OCI-LY7 (cell line): ENCODE data around the gene GPBAR1. TPM values are rescaled to one million over a fixed set of nuclear protein-coding genes. Genes with fewer than 3 reads are reported as not detected.

Experiments used
- BruUV-seq: library from RNA; stranded (reverse); fragments of 400-500 nt; replicated peaks from 2 replicates; lab custom pipeline; 2021; lab: Mats Ljungman, UMichigan
- CTCF ChIA-PET: fragments of 300-600 bp; sonication (Branson Sonifier 250); formaldehyde crosslinking; loops from one replicate; lab custom pipeline; 2022; ENCODE audit warnings: antibody characterized with exemption; ENCODE audit not compliant: unreplicated experiment; lab: Charles Lee
- POLR2A ChIA-PET: fragments of 300-600 bp; sonication (Branson Sonifier 250); formaldehyde crosslinking; loops from one replicate; lab custom pipeline; 2022; ENCODE audit warnings: antibody characterized with exemption; lab: Charles Lee
- DNase-seq: peaks from one replicate; pipeline ENCODE4 v3.0.0-alpha.2; 2015; ENCODE audit warnings: low spot score
- H2AFZ ChIP-seq: fragments of 200-600 bp; sonication (generic), shearing (Covaris generic); 2 replicates; pipeline ENCODE4 v1.6.1; 2014; ENCODE audit warnings: mild to moderate bottlenecking, antibody characterized with exemption, low read length, moderate library complexity
- H3K27ac ChIP-seq: fragments of 200-600 bp; sonication (generic); 2 replicates; pipeline ENCODE4 v1.5.1; 2014; ENCODE audit warnings: mixed run types, low read depth, mild to moderate bottlenecking, moderate library complexity, low read length, inconsistent platforms; ENCODE audit not compliant: poor library complexity, severe bottlenecking
- H3K36me3 ChIP-seq: fragments of 200-600 bp; sonication (generic); 2 replicates; pipeline ENCODE4 v1.6.1; 2014; ENCODE audit warnings: mild to moderate bottlenecking, antibody characterized with exemption, low read length, moderate library complexity, mixed read lengths; ENCODE audit not compliant: insufficient read depth
- H3K4me1 ChIP-seq: fragments of 200-600 bp; sonication (generic); 2 replicates; pipeline ENCODE4 v1.5.1; 2014; ENCODE audit warnings: mild to moderate bottlenecking, low read length; ENCODE audit not compliant: insufficient read depth, poor library complexity, severe bottlenecking
- H3K4me2 ChIP-seq: fragments of 200-600 bp; sonication (generic); 2 replicates; pipeline ENCODE4 v1.6.1; 2014; ENCODE audit warnings: mild to moderate bottlenecking, low read length
- H3K4me3 ChIP-seq: fragments of 200-600 bp; sonication (generic); 2 replicates; pipeline ENCODE4 v1.5.1; 2014; ENCODE audit warnings: mild to moderate bottlenecking, low read depth, low read length; ENCODE audit not compliant: poor library complexity, severe bottlenecking
- H3K79me2 ChIP-seq: fragments of 200-600 bp; sonication (generic); 2 replicates; pipeline ENCODE4 v1.6.1; 2016; ENCODE audit warnings: low read depth, mild to moderate bottlenecking, low read length, moderate library complexity, mixed read lengths; ENCODE audit not compliant: insufficient read depth
- H3K9me2 ChIP-seq: fragments of 200-600 bp; sonication (generic); 2 replicates; pipeline ENCODE4 v1.6.1; 2016; ENCODE audit warnings: mild to moderate bottlenecking, low read length, mixed read lengths; ENCODE audit not compliant: insufficient read depth
- H3K9me3 ChIP-seq: fragments of 200-600 bp; sonication (generic); 2 replicates; pipeline ENCODE4 v1.6.1; 2014; ENCODE audit warnings: mild to moderate bottlenecking, mixed run types, low read length, mixed read lengths
- H4K20me1 ChIP-seq: fragments of 200-600 bp; sonication (generic); 2 replicates; pipeline ENCODE4 v1.6.1; 2014; ENCODE audit warnings: mild to moderate bottlenecking, antibody characterized with exemption, low read length, moderate library complexity, mixed read lengths; ENCODE audit not compliant: insufficient read depth
- EZH2phosphoT487 ChIP-seq: fragments of 200-600 bp; sonication (generic); IDR thresholded peaks from 2 replicates; pipeline ENCODE4 v1.6.1; 2018; ENCODE audit warnings: low read depth, borderline replicate concordance, mild to moderate bottlenecking, mixed run types, antibody characterized with exemption, low read length, moderate library complexity, mixed read lengths
- intact Hi-C: fragments of 100-400 bp; cut with micrococcal nuclease; formaldehyde crosslinking; loops from one replicate; pipeline ENCODE4 v1.10.0; 2022; ENCODE audit not compliant: unreplicated experiment
- total RNA-seq, 2 experiments: library from RNA; depleted of rRNA in 1 of 2; stranded (reverse); fragments of >200 nt in 1 of 2; shearing (Covaris generic) in 1 of 2; gene quantifications; 2 replicates each; pipeline ENCODE4 v1.2.3, GENCODE V29; 2014 to 2022
- TF ChIP-seq, protein P1 (sequence below): fragments of 200-600 bp; sonication (generic); conservative IDR thresholded peaks from 2 replicates; pipeline ENCODE4 v1.5.1; 2014; ENCODE audit warnings: mild to moderate bottlenecking, antibody characterized with exemption, low read length, moderate library complexity, mixed read lengths

GPBAR1 gene
- total RNA-seq, 2 experiments from 2014 or later, result 0.22 to 0.40 TPM

DNA sequence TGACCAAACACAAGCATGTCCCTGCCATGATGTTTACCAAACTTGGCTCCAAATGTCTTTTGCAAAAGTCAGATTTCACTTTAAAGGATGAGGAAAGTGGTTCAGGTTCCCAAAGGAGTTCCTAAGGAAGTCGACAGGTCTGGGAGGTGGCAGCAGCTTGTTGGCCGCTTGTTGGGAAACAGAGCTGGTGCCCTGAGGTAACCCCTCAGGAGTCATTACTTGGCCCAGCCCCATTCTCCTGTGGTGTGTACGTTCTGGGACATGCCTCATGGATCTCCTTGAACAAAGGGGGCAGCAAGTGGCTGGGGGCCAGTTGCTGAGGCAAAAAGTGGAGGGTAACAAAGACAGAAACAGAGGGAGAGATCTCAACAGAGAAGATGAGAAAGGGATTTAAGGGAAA is 20.6 kb downstream of the GPBAR1 start:
- no TSS peak for BruUV-seq
- DNase-seq, result no peak
- Histone ChIP-seq H2AFZ (no peak overlapping the region), H3K4me2 (no peak overlapping the region), H3K36me3 (peaks cover 63% of the 10 kb centered on the region), H3K4me1 (peaks cover 17% of the 10 kb centered on the region), H3K9me3 (no peaks in the 10 kb centered on the region), H3K27ac (no peak overlapping the region), H4K20me1 (no peaks in the 10 kb centered on the region), H3K4me3 (no peak overlapping the region), H3K9me2 (no peaks in the 10 kb centered on the region), H3K79me2 (peaks cover 20% of the 10 kb centered on the region; the same call in 1 of the 2 replicates)
- ChIA-PET POLR2A (interaction anchor here (0.8 kb wide), 1 partner anchor 60 kb away, joined by 3 read pairs; no protein-coding TSS in a partner anchor), CTCF (interaction anchor here (0.6 kb wide), 1 partner anchor 81 kb away, joined by 3 read pairs; no protein-coding TSS in a partner anchor)
- no peak for TF ChIP-seq EZH2phosphoT487
- TF ChIP-seq, protein P1, sequence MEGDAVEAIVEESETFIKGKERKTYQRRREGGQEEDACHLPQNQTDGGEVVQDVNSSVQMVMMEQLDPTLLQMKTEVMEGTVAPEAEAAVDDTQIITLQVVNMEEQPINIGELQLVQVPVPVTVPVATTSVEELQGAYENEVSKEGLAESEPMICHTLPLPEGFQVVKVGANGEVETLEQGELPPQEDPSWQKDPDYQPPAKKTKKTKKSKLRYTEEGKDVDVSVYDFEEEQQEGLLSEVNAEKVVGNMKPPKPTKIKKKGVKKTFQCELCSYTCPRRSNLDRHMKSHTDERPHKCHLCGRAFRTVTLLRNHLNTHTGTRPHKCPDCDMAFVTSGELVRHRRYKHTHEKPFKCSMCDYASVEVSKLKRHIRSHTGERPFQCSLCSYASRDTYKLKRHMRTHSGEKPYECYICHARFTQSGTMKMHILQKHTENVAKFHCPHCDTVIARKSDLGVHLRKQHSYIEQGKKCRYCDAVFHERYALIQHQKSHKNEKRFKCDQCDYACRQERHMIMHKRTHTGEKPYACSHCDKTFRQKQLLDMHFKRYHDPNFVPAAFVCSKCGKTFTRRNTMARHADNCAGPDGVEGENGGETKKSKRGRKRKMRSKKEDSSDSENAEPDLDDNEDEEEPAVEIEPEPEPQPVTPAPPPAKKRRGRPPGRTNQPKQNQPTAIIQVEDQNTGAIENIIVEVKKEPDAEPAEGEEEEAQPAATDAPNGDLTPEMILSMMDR, result no peak
- intact Hi-C loops, result no loop called here

DNA sequence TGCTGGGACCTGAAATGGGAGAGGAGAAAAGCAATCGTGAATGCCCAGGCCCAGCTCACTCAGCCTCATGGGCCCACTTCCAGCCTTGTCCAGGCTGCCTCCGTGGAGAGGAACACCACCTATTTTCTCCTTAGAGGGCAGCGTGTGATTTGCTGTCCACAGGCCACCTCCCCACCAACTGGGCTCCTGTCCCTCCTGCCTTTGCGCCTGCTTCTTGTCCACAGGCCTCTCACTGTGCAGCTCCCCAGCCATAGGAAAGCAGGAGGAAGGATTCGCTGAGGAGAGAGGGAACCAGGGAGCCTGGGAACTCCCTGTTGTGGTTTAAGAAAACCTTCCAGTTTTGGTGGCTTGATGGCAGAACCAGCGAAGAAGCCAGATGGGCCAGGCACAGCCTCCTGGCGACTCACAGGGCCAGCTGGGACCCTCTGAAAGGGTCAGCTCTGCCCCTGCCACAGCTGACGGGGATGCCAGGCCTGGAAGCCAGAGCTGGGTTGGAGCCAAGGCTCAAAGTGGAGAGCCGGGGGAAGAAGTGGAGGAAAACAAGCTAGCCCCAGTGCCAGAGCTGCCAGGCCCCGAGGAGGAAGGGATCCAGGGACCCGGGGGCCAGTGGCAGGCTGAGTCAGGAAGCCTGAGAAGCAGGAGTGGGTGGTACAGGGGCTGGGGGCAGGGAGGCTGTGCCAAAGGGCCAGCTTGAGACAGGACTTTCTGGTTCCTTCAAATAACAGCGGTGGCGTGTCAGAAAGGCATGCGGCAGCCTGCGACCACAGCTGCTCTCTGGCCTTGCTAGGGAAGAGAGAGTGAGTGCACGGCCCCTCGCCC is 21.6 kb downstream of the GPBAR1 start:
- no peak overlapping the region for H3K27ac ChIP-seq
- no peak overlapping the region for H2AFZ ChIP-seq
- no TSS peak for BruUV-seq
- ChIA-PET POLR2A (interaction anchor here (1.4 kb wide), 1 partner anchor 10 kb away, joined by 6 read pairs; no protein-coding TSS in a partner anchor), CTCF (interaction anchor here (0.6 to 1.0 kb wide), 2 partner anchors 9 to 80 kb away, joined by 3 read pairs; no protein-coding TSS in a partner anchor)
- H3K9me2 ChIP-seq, result no peaks in the 10 kb centered on the region
- H3K9me3 ChIP-seq, result no peaks in the 10 kb centered on the region
- TF ChIP-seq, protein P1, result no peak
- TF ChIP-seq EZH2phosphoT487, result no peak
- intact Hi-C loops, result no loop called here
- H3K4me2 ChIP-seq, result no peak overlapping the region
- H3K4me3 ChIP-seq, result no peak overlapping the region
- H3K36me3 ChIP-seq, result peaks cover 54% of the 10 kb centered on the region
- H4K20me1 ChIP-seq, result no peaks in the 10 kb centered on the region
- H3K79me2 ChIP-seq, result peaks cover 27% of the 10 kb centered on the region; the same call in 1 of the 2 replicates
- DNase-seq, result no peak
- peaks cover 26% of the 10 kb centered on the region for H3K4me1 ChIP-seq
